DOHH2 (cell line): ENCODE results near the gene TBL1XR1.

Experiments used
- CTCF ChIP-seq: fragments of 200-600 bp; sonication (generic); IDR thresholded peaks from one replicate; pipeline ENCODE4 v1.5.1; 2014; ENCODE audit warnings: antibody characterized with exemption, mild to moderate bottlenecking, low read depth, low read length; ENCODE audit not compliant: poor library complexity, severe bottlenecking
- EZH2phosphoT487 ChIP-seq: fragments of 200-600 bp; sonication (generic); IDR thresholded peaks from 2 replicates; pipeline ENCODE4 v1.6.1; 2017; ENCODE audit warnings: borderline replicate concordance, mild to moderate bottlenecking, antibody characterized with exemption, low read length, moderate library complexity, mixed read lengths

- no peak for TF ChIP-seq CTCF
- TF ChIP-seq EZH2phosphoT487: no peak
Observed at GRCh38 chr3:177144922-177145321, 52.4 kb downstream of the TBL1XR1 start.
